Daoy (cell line): Measurements from ENCODE around the gene OPRD1. TPM values are rescaled to one million over a fixed set of nuclear protein-coding genes. Genes with fewer than 3 reads are reported as not detected.
"Not testable (repeated sequence)": the region's sequence is repeated elsewhere in the genome, so short reads cannot be mapped to it uniquely, and the experiment has no call there.

ENCODE experiments used
- DNase-seq: peaks from one replicate; pipeline ENCODE4 v3.0.0-alpha.2; 2015; ENCODE audit warnings: low read depth
- total RNA-seq: library from RNA; depleted of rRNA; stranded (reverse); fragments of >200 nt; shearing (Covaris generic); gene quantifications from 2 replicates; pipeline ENCODE4 v1.2.3, GENCODE V29; 2014

Gene OPRD1
- total RNA-seq, 1 experiment from 2014 or later, result 0.34 TPM

GRCh38 chr1:28801461-28801860, 10.5 kb upstream of the OPRD1 start:
- peak; percentile 57 for DNase-seq

GRCh38 chr1:28803051-28803450, 8.9 kb upstream of the OPRD1 start:
- DNase-seq, result no peak

GRCh38 chr1:28803662-28804061, 8.3 kb upstream of the OPRD1 start:
- no peak for DNase-seq

GRCh38 chr1:28804071-28804470, 7.9 kb upstream of the OPRD1 start:
- no peak for DNase-seq

- DNase-seq, result no peak
Observed at GRCh38 chr1:28807046-28807445, 4.9 kb upstream of the OPRD1 start.

- DNase-seq, result no peak
Observed at GRCh38 chr1:28807986-28808385, 4.0 kb upstream of the OPRD1 start.

GRCh38 chr1:28811369-28811765, 603 bp upstream of the OPRD1 start:
- DNase-seq, result no peak

GRCh38 chr1:28812669-28813468, 899 bp downstream of the OPRD1 start:
- DNase-seq, result no peak

- no peak for DNase-seq
Observed at GRCh38 chr1:28813931-28814465, 2.0 kb downstream of the OPRD1 start.

GRCh38 chr1:28815533-28816185, 3.7 kb downstream of the OPRD1 start:
- no peak for DNase-seq

- DNase-seq, result no peak
Observed at GRCh38 chr1:28817133-28817532, 5.2 kb downstream of the OPRD1 start.

GRCh38 chr1:28819020-28819419, 7.0 kb downstream of the OPRD1 start:
- DNase-seq, result no peak

GRCh38 chr1:28822799-28823198, 10.8 kb downstream of the OPRD1 start:
- no peak for DNase-seq

GRCh38 chr1:28824061-28824460, 12.1 kb downstream of the OPRD1 start:
- peak; percentile 72 for DNase-seq

- not testable (repeated sequence) for DNase-seq
Observed at GRCh38 chr1:28828227-28828858, 16.4 kb downstream of the OPRD1 start.

- no peak for DNase-seq
Observed at GRCh38 chr1:28830814-28831213, 18.8 kb downstream of the OPRD1 start.

- no peak for DNase-seq
Observed at GRCh38 chr1:28832966-28833365, 21.0 kb downstream of the OPRD1 start.

GRCh38 chr1:28833381-28833780, 21.4 kb downstream of the OPRD1 start:
- no peak for DNase-seq

- no peak for DNase-seq
Observed at GRCh38 chr1:28835237-28835650, 23.3 kb downstream of the OPRD1 start.

GRCh38 chr1:28836421-28836956, 24.5 kb downstream of the OPRD1 start:
- DNase-seq, result no peak

GRCh38 chr1:28840928-28841544, 29.1 kb downstream of the OPRD1 start:
- no peak for DNase-seq
